ENCODE data around the gene AGAP9. TPM values are rescaled to one million over a fixed set of nuclear protein-coding genes. Genes with fewer than 3 reads are reported as not detected.
"Not testable (repeated sequence)": the region's sequence is repeated elsewhere in the genome, so short reads cannot be mapped to it uniquely, and the experiment has no call there.

The AGAP9 gene
- total RNA-seq, 1 experiment from 2014 or later = 8.6 TPM

DNA sequence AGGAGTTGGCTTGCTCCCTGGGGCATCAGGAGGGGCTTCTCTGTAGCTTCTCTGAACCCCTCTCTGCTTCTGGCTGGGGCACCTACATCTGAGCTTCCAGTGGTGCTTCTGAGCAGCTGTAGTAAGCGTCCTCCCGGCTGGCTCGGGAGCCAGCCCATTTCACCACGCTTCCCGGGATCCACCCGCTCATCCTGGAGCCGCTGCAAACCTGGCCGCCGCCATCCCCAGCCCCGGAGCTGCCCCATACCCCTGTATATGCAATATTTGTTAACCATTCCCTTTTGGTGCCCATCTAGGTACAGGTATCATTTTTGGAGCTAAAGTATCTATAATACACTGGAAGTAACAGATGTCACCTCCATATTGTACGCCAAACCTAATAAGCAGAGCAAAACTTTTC, 38.7 kb downstream of the AGAP9 start:
- not testable (repeated sequence) for H2BK20ac ChIP-seq (ENCODE audit: low read depth, low read length, poor library complexity, severe bottlenecking); H3K9me3 ChIP-seq (ENCODE audit: control insufficient read depth, low read depth, low read length); H3K4me1 Mint-ChIP-seq; H3K9me3 Mint-ChIP-seq; H3K27ac Mint-ChIP-seq; H3K9ac ChIP-seq (ENCODE audit: extremely low read depth, insufficient read length, low read length); H4K8ac ChIP-seq (replicated peaks; ENCODE audit: insufficient read length, low read depth, low read length); H3K4me1 ChIP-seq (ENCODE audit: insufficient read depth, low read length); H3K27me3 Mint-ChIP-seq (ENCODE audit: low read depth); H3K4me2 ChIP-seq (ENCODE audit: insufficient read depth, insufficient read length, low read length); H2BK5ac ChIP-seq (ENCODE audit: insufficient read length, low read length); H3T11ph ChIP-seq (ENCODE audit: low read length); H3K23ac ChIP-seq (ENCODE audit: insufficient read length, low read depth, low read length); H4K20me1 ChIP-seq (ENCODE audit: control insufficient read depth, insufficient read depth, insufficient read length); H3K14ac ChIP-seq (ENCODE audit: insufficient read depth, low read length); H3K36me3 Mint-ChIP-seq (ENCODE audit: insufficient read depth in 1 of 3, low read depth in 3 of 3); H3K79me2 ChIP-seq (ENCODE audit: insufficient read depth, low read length); H3K4me3 Mint-ChIP-seq; H2AK5ac ChIP-seq (ENCODE audit: insufficient read length, low read length); H4K91ac ChIP-seq (ENCODE audit: insufficient read length, low read depth, low read length); H2BK15ac ChIP-seq (ENCODE audit: low read depth, low read length); H3K56ac ChIP-seq (ENCODE audit: insufficient read length, low read depth, low read length); H3K27ac ChIP-seq (ENCODE audit: insufficient read length, low read depth, low read length); H2BK12ac ChIP-seq (ENCODE audit: insufficient read length, low read depth, low read length); H3K18ac ChIP-seq (ENCODE audit: insufficient read length, low read depth, low read length); H3K79me1 ChIP-seq (ENCODE audit: insufficient read depth, low read depth, low read length, poor library complexity, severe bottlenecking); H3K4ac ChIP-seq (ENCODE audit: low read depth, low read length); H3K27me3 ChIP-seq (ENCODE audit: insufficient read depth, low read length); H2BK120ac ChIP-seq (ENCODE audit: low read depth, low read length, poor library complexity, severe bottlenecking); H4K5ac ChIP-seq (ENCODE audit: insufficient read length, low read depth, low read length); H2AFZ ChIP-seq (ENCODE audit: low read length); H3K23me2 ChIP-seq (ENCODE audit: insufficient read length, low read depth, low read length, poor library complexity, severe bottlenecking); DNase-seq
- no CpG with 5 or more reads among the region's 11 CpGs for WGBS (ENCODE audit: extremely low coverage, insufficient read length, low lambda C conversion rate)

DNA sequence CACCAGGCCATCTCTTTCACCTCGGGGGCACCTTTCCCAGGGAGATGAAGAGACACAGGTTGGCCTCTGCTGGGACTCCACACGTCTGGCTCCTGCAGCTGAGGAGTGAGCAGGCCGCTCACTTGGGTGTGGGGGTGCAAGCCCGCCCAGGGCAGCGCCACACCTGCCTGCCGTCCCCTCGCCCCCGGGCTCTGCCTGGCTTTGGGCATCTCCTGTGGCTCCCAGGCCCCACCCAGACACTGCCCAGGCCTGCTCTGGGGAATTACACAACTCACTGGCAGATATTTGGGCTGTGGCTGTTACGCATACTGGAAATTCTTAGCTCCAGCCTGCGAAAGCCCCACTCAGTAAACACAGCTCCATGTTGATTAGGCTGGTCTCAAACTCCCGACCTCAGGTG, 39.5 kb downstream of the AGAP9 start, which contains the start of gene ANXA8:
ANXA8 (minus strand) TSS at position 193 of the 400 bp plus-strand sequence; CDS start at position 11, 182 bp downstream.
- not testable (repeated sequence) for H3K9me3 Mint-ChIP-seq; H3K9me3 ChIP-seq (ENCODE audit: control insufficient read depth, low read depth, low read length); H3K27me3 Mint-ChIP-seq (ENCODE audit: low read depth); H3K14ac ChIP-seq (ENCODE audit: insufficient read depth, low read length); H4K5ac ChIP-seq (ENCODE audit: insufficient read length, low read depth, low read length); H3K23me2 ChIP-seq (ENCODE audit: insufficient read length, low read depth, low read length, poor library complexity, severe bottlenecking); H2AK5ac ChIP-seq (ENCODE audit: insufficient read length, low read length); H4K91ac ChIP-seq (ENCODE audit: insufficient read length, low read depth, low read length); H3T11ph ChIP-seq (ENCODE audit: low read length); H2BK15ac ChIP-seq (ENCODE audit: low read depth, low read length); H4K20me1 ChIP-seq (ENCODE audit: control insufficient read depth, insufficient read depth, insufficient read length); H2BK12ac ChIP-seq (ENCODE audit: insufficient read length, low read depth, low read length); H3K56ac ChIP-seq (ENCODE audit: insufficient read length, low read depth, low read length); H3K4me1 Mint-ChIP-seq; DNase-seq; H3K23ac ChIP-seq (ENCODE audit: insufficient read length, low read depth, low read length); H3K4ac ChIP-seq (ENCODE audit: low read depth, low read length); H2AFZ ChIP-seq (ENCODE audit: low read length); H3K9ac ChIP-seq (ENCODE audit: extremely low read depth, insufficient read length, low read length); H4K8ac ChIP-seq (replicated peaks; ENCODE audit: insufficient read length, low read depth, low read length); H3K36me3 Mint-ChIP-seq (ENCODE audit: insufficient read depth in 1 of 3, low read depth in 3 of 3); H2BK5ac ChIP-seq (ENCODE audit: insufficient read length, low read length); H3K4me1 ChIP-seq (ENCODE audit: insufficient read depth, low read length); H3K79me1 ChIP-seq (ENCODE audit: insufficient read depth, low read depth, low read length, poor library complexity, severe bottlenecking); H2BK120ac ChIP-seq (ENCODE audit: low read depth, low read length, poor library complexity, severe bottlenecking); H3K4me2 ChIP-seq (ENCODE audit: insufficient read depth, insufficient read length, low read length); H3K4me3 Mint-ChIP-seq; H2BK20ac ChIP-seq (ENCODE audit: low read depth, low read length, poor library complexity, severe bottlenecking); H3K27ac ChIP-seq (ENCODE audit: insufficient read length, low read depth, low read length); H3K27ac Mint-ChIP-seq; H3K79me2 ChIP-seq (ENCODE audit: insufficient read depth, low read length); H3K27me3 ChIP-seq (ENCODE audit: insufficient read depth, low read length); H3K18ac ChIP-seq (ENCODE audit: insufficient read length, low read depth, low read length)
- WGBS (ENCODE audit: extremely low coverage, insufficient read length, low lambda C conversion rate) = no CpG with 5 or more reads among the region's 11 CpGs

All from H9 (cell line).